HEK293 (cell line): ENCODE results near the gene CPT1A.

Source experiments
- ZNF571 ChIP-seq: fragments of 450-650 bp; formaldehyde crosslinking; IDR thresholded peaks from 2 replicates; pipeline ENCODE4 v1.5.0; 2017; ENCODE audit warnings: missing biosample characterization, missing genetic modification characterization
- ZNF623 ChIP-seq: fragments of 450-650 bp; formaldehyde crosslinking; IDR thresholded peaks from 2 replicates; pipeline ENCODE4 v1.5.1; 2016; ENCODE audit warnings: missing biosample characterization, missing genetic modification characterization
- ZNF626 ChIP-seq: fragments of 450-650 bp; sonication (Bioruptor Pico); formaldehyde crosslinking; IDR thresholded peaks from 2 replicates; pipeline ENCODE4 v1.5.1; 2018; ENCODE audit warnings: missing biosample characterization, missing genetic modification characterization, inconsistent platforms
- TF ChIP-seq, protein P1 (sequence below): fragments of 450-650 bp; formaldehyde crosslinking; IDR thresholded peaks from 2 replicates; pipeline ENCODE4 v1.5.1; 2016; ENCODE audit warnings: missing biosample characterization, missing genetic modification characterization
- TF ChIP-seq, protein P2 (sequence below): fragments of 450-650 bp; formaldehyde crosslinking; IDR thresholded peaks from 2 replicates; pipeline ENCODE4 v1.5.1; 2017; ENCODE audit warnings: missing biosample characterization, missing genetic modification characterization

DNA sequence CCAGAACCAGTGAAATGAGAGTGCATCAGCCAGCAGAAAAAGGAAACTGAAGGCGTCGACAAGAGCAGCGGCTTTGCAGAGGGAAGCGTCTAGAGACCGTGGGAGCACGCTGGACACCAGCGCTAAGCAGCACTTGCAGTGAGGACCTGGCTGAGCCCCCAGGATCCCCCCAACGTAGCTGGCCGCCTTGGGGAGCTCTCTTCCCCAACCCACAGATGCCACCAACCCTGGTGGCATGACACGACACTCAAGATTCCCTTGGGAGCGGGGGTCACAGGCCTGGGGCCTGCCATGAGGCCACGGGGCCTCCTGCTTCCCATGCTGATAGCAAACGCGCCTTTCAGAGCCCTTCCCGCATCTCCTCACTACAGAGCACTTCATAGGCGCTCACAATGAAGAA lies 77.0 kb downstream of the CPT1A start:
- TF ChIP-seq, protein P1, sequence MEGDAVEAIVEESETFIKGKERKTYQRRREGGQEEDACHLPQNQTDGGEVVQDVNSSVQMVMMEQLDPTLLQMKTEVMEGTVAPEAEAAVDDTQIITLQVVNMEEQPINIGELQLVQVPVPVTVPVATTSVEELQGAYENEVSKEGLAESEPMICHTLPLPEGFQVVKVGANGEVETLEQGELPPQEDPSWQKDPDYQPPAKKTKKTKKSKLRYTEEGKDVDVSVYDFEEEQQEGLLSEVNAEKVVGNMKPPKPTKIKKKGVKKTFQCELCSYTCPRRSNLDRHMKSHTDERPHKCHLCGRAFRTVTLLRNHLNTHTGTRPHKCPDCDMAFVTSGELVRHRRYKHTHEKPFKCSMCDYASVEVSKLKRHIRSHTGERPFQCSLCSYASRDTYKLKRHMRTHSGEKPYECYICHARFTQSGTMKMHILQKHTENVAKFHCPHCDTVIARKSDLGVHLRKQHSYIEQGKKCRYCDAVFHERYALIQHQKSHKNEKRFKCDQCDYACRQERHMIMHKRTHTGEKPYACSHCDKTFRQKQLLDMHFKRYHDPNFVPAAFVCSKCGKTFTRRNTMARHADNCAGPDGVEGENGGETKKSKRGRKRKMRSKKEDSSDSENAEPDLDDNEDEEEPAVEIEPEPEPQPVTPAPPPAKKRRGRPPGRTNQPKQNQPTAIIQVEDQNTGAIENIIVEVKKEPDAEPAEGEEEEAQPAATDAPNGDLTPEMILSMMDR (tag by site-specific recombination), result no peak
- TF ChIP-seq ZNF626, result no peak
- no peak for TF ChIP-seq ZNF623
- no peak for TF ChIP-seq ZNF571 (tag by site-specific recombination)
- TF ChIP-seq, protein P2, sequence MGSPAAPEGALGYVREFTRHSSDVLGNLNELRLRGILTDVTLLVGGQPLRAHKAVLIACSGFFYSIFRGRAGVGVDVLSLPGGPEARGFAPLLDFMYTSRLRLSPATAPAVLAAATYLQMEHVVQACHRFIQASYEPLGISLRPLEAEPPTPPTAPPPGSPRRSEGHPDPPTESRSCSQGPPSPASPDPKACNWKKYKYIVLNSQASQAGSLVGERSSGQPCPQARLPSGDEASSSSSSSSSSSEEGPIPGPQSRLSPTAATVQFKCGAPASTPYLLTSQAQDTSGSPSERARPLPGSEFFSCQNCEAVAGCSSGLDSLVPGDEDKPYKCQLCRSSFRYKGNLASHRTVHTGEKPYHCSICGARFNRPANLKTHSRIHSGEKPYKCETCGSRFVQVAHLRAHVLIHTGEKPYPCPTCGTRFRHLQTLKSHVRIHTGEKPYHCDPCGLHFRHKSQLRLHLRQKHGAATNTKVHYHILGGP (tag by site-specific recombination), result no peak
